Choroid plexus epithelial cell (primary cell): ENCODE data around the gene NSMCE1.

Experiments
- DNase-seq: peaks from one replicate; pipeline ENCODE4 v3.0.0-alpha.2; 2010; ENCODE audit warnings: low read depth
- H3K4me3 ChIP-seq: 2 replicates; pipeline ENCODE4 v1.5.1; 2011; ENCODE audit warnings: low read depth, mild to moderate bottlenecking, control low read depth, low read length, moderate library complexity
- TF ChIP-seq, protein P1 (sequence below): conservative IDR thresholded peaks from 2 replicates; pipeline ENCODE4 v1.5.1; 2011; ENCODE audit warnings: low read depth, mild to moderate bottlenecking, control low read depth, inconsistent platforms, low read length, moderate library complexity

Gene NSMCE1

DNA sequence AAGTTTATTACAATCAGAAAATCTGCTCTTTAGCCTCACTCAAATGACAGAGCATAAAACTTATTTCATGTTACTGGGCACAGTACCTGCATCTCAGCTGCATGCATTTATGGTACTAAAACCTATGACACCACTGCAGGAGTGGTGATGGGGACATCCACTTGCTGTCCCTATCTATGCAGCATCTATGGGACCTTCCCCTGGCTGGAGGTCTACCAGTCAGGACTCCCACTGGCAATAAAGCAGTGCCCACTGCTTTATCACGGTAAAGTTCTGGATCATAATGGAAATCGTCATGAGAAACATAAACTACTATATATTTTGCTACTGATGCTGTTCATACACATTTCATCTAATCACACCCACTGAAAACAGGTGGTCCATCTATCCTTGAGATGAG is 26.2 kb downstream of the NSMCE1 start:
- DNase-seq = no peak
- TF ChIP-seq, protein P1, sequence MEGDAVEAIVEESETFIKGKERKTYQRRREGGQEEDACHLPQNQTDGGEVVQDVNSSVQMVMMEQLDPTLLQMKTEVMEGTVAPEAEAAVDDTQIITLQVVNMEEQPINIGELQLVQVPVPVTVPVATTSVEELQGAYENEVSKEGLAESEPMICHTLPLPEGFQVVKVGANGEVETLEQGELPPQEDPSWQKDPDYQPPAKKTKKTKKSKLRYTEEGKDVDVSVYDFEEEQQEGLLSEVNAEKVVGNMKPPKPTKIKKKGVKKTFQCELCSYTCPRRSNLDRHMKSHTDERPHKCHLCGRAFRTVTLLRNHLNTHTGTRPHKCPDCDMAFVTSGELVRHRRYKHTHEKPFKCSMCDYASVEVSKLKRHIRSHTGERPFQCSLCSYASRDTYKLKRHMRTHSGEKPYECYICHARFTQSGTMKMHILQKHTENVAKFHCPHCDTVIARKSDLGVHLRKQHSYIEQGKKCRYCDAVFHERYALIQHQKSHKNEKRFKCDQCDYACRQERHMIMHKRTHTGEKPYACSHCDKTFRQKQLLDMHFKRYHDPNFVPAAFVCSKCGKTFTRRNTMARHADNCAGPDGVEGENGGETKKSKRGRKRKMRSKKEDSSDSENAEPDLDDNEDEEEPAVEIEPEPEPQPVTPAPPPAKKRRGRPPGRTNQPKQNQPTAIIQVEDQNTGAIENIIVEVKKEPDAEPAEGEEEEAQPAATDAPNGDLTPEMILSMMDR = no peak
- peak overlapping the region; percentile 32 for H3K4me3 ChIP-seq

DNA sequence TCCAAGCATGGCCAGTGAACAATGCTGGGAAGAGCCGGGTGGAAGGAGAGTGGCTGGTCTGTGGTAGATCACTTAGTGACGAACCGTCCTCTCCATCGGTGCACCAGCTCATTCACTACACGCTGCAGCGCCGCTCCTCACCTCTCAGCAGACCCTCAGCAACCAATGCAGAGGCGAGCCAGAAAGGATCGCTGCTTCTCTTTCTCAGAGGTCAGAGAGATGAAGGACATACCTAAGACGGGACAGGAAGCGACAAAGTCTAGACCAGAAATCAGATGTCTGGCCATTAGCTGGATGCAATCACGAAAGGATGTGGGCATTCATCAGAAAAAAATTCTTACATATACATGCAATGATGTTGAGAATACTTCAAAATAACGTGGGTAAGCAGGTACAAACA is 26.9 kb downstream of the NSMCE1 start:
- TF ChIP-seq, protein P1 = no peak
- DNase-seq = no peak
- no peak overlapping the region for H3K4me3 ChIP-seq

DNA sequence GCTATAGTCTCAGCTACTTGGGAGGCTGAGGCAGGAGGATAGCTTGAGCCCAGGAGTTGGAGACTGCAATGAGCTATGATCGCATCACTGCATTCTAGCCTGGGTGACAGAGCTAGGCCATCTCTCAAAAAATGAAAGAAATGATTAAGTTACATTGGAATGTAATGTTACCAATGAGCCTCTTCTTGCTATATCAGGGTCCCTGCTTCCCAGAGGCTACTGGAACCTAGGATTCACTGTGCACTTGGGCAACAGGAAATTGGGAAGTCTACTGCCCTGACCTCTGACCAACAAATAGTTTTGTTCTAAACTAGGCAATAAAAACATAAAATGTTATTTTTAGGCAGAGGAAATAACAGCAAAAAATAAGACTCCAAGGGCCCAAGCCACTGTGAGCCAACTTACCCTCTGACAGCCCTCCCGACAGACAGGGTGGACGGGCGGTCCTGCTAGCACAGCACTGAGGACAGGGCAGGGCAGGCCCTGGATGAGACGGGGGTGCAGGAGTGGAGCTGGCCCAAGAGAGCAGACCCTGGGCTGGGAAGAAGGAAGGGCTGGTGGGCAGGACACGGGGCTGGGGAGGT is 27.5 kb downstream of the NSMCE1 start:
- TF ChIP-seq, protein P1 = no peak
- no peak overlapping the region for H3K4me3 ChIP-seq
- DNase-seq = peak; percentile 83

DNA sequence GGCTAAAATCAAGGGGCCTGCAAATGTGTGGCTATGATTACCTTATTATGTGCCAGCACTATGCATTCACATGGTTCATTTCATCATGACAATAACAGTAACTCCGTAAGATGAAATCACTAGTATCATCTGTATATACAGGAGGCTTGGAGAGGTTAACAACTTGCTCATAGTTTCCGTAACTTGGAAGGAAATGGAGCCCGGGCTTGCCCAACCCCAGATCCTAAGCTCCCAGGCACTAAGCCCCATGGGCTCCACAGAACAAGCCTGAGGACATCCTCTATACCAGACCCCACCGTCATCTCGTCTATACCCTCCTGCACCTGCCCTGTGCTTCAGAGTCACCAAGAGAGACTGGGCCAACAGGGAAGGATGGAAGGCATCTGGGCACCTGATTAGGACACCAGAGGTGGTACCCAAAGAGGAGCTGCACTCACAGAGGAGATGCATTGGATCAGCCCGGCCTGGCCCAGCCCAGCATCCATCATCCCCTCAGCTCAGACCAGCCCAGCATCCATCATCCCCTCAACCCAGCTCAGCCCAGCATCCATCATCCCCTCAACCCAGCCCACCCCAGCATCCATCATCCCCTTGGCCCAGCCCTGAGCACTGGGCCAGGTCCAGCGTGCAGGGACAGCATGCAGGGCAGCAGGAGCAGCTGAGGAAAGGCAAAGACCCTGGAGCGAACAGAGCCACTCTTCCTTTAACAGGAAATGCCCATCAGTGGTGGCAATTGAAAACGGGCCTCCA is 28.5 kb downstream of the NSMCE1 start:
- no peak overlapping the region for H3K4me3 ChIP-seq
- DNase-seq = no peak
- TF ChIP-seq, protein P1 = no peak

DNA sequence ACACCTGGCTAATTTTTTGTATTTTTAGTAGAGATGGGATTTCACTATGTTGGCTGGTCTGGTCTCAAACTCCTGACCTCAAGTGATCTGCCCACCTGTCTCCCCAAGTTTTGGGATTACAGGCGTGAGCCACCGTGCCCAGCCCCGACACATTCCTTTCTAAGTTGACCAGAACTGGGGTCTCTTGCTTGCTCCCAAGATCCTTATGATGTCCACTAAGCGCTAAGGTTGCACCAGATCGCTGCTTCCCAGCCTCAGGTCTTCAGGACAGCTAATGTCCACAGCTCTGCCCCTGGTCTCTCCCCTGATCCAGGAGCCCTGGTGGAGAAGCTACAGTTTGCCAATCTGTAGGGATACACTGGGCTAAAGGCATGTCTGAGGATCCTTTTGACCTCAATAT is 29.5 kb downstream of the NSMCE1 start:
- no peak for DNase-seq

DNA sequence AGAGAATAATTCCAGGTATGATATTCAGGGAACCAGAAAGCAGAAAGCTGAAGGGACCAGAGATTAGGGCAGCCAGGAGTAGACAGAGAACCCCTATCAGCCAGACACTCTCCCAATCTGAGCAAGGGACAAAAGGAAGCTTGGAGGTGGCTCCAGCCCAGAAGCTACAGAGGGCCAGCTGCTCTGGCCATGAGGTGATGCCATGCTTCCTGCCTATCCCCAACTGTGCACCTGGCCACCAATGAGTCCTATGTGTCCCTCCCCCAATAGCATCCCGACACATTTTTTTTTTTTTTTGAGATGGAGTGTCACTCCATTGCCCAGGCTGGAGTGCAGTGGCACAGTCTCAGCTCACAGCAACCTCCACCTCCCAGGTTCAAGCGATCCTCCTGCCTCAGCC is 30.0 kb downstream of the NSMCE1 start:
- no peak overlapping the region for H3K4me3 ChIP-seq
- TF ChIP-seq, protein P1 = no peak
- no peak for DNase-seq

More for the DNA sequence above, 29.5 kb downstream of the NSMCE1 start:
- TF ChIP-seq, protein P1 = no peak
- no peak overlapping the region for H3K4me3 ChIP-seq

DNA sequence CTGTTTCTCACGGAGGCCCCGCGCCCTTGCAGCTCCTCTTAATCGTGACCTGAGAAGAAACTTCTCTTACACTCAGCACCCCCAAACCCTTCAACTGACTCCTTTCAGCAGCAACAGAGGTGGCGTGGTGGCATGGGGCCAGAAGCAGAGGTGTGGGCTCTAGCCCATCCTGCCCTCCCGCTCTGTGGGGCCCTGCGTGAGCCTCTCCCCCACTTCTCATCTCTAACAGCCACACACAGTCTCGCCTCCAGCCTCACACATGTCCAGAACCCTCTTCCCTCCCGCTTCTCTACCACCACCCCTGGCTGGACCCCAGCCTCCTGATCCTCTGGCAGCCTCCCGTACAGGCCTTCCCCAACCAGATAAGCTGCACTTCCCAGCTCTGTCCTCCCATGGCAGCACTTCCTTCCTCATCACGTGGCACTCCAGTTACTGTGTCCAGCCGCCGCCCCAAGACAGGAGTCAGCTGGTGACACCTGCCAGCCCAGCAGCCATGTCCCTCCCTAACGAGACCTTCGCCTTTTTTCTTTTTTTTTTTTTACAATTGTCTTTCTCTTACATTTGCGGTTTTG is 30.5 kb downstream of the NSMCE1 start:
- no peak overlapping the region for H3K4me3 ChIP-seq
- TF ChIP-seq, protein P1 = no peak
- no peak for DNase-seq
